GM10847 (cell line): Measurements from ENCODE around the gene DCST2.

Experiments used
- POLR2A ChIP-seq: IDR thresholded peaks from 2 replicates; pipeline ENCODE4 v1.6.1; 2011; ENCODE audit not compliant: insufficient read length; ENCODE audit errors: extremely low read depth

Gene DCST2

DNA sequence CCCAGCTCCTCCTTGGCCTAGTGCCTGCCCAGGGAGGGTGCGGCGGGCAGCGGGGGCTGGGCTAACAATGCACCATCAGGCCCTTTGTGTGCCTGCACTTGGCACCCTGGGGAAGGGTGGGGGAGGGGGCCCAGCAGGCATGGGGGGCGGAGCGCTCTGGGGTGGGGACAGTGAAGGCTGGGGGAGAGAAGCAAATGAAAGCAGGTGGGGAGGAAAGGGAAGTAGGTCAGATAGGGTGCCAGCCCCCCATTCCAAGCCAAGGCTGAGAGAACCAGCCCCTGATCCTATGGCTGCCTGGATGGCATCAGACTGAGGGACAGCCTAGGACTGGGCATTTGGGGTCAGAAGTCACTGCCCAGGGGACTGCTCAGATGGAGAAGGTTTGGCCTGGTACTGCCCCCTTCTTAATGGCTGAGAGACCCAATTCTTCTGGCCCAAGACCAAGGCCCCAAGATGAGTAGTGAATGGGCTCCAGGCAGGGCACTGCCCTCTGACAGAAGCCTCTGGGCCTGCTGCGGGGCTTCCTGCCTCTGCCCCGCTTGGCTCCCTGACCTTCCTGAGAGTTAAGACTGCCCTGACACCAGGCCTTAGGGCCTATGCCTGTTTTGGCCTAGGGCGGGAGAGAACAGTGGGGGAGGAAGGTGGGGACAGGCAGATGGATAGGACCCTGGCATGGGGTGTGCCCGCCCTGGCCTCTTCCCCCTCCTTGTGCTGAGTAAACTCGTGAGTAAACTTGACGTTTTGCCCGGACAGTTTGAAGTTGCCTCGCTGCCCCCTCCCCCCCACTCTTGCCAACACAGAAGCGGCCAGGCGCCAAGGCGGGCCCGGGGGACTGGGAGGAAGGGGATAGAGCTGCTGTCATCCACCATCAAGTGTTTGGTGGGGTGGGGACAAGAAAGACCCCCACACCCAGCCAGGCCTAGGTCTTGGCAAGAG lies 28.2 kb downstream of the DCST2 start:
- no peak for TF ChIP-seq POLR2A

GRCh38 chr1:155004352-155005075 lies 29.1 kb downstream of the DCST2 start:
- TF ChIP-seq POLR2A, result no peak

DNA sequence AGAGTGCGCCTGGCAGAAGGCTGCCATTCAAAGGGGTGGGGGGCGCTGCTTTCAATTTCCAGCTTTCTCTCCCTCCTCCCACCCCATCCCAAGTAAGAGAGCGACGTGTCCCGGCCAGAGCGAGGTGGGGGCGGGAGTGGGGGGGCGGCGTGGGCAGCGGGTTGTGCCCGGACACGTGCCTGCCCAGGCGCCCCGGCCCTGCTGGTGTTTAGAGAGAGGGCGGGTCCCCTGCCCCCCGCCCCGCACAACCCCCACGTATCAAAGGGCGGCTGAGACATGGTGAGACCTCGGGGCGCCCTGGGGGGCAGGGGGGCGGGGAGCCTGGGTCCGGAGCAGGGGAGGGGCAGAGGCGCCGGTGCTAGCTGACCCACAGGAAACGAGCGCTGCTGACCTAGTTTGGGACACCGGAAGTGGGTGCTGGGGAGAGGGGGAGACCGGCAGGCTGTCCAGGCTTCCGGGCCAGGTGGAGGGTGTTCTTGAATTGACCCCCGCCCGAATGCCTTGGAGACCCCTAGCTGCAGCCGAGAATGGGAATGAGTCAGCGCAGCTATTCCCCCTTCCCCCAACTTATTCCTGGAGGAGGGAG lies 29.7 kb downstream of the DCST2 start:
- TF ChIP-seq POLR2A, result no peak

DNA sequence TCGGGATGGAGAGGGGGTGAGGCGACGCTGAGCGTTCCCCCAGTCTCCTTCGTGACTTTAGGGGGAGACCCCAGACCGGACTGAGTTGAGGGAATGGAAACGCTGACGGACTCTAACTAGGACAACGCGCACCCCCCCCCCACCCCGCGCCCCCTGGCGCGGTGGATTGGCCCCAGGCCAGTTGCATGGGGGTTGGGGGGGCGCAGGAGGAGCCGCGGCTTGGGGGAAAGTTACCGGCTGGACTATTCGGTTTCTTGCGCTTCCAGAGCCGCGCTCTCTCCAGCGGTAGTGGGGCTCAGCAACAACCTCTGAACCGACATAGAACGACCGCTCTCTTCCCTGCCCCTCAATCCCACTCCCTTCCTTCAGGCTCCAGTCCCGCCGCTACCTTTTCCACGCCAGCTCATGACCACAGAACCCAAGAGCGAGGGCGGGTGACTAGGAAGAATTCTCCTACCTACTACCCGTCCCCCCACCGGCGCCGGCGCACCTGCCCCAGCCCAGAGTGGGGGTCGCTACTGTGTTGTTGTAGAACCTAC lies 30.3 kb downstream of the DCST2 start:
- no peak for TF ChIP-seq POLR2A

GRCh38 chr1:155002464-155003226 lies 30.9 kb downstream of the DCST2 start, which contains the start of gene ZBTB7B:
TSS of gene ZBTB7B (plus strand) at chr1:155002802. CDS start at chr1:155014661, 11,859 bp downstream.
- no peak for TF ChIP-seq POLR2A

- TF ChIP-seq POLR2A, result no peak
Observed at GRCh38 chr1:155001675-155002463, 31.7 kb downstream of the DCST2 start.

DNA sequence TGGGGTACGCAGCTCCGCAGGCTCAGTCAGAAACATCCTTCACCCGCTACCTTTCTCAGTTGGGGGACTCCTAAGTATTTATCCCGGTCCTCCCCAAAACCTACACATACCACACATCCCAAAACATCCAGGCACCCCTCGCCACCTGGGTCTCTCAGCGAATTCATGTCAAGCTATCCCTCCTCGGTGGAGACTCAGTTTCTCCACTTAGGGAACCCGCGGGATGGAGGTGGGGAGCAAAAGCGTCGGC lies 32.2 kb downstream of the DCST2 start:
- TF ChIP-seq POLR2A, result no peak

GRCh38 chr1:155000726-155001424 lies 32.7 kb downstream of the DCST2 start:
- no peak for TF ChIP-seq POLR2A

- no peak for TF ChIP-seq POLR2A
Observed at GRCh38 chr1:155000411-155000725, 33.2 kb downstream of the DCST2 start.

DNA sequence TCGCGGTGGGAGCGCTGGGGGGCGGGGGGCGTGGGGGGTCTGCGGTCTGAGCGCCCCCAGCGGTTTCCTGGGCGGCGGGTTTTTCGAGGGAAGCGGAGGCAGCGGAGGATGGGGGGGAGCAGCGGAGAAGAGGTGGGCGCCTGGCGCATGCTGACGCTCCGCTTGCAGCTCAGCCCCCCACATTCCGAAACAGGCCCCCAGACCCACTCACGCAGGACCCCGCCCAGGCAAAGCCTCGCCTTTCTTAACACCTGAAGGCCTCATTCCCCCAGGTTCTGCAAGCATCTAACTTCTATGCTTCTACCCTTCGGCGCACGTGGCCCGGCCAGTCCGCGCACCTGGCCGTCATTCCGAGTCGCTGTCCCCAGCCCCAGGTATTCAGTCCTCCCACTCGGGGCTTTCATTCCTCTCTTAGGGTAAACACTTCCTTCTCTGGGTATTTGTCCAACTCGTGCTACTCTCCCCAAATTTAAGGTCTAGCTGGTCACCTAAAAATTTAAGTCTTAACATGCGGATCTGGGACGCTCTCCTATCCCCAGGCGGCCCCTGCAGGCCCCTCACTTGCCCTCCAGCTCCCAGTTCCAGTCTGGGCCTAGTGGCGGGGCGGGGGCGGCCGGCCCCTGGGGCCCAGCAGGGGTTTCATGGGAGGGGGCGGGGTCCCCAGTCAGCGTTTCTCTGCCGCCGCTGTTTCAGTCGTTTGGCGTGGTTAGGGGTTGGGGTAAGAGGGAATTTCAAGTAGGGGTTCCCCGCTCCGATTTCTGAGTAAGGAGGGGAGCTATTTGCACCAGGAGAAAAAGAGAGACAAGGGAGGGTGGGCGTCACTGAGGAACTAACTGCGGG lies 33.8 kb downstream of the DCST2 start:
- TF ChIP-seq POLR2A, result no peak

GRCh38 chr1:154998818-154999570 lies 34.6 kb downstream of the DCST2 start:
- TF ChIP-seq POLR2A, result peak; percentile 27

DNA sequence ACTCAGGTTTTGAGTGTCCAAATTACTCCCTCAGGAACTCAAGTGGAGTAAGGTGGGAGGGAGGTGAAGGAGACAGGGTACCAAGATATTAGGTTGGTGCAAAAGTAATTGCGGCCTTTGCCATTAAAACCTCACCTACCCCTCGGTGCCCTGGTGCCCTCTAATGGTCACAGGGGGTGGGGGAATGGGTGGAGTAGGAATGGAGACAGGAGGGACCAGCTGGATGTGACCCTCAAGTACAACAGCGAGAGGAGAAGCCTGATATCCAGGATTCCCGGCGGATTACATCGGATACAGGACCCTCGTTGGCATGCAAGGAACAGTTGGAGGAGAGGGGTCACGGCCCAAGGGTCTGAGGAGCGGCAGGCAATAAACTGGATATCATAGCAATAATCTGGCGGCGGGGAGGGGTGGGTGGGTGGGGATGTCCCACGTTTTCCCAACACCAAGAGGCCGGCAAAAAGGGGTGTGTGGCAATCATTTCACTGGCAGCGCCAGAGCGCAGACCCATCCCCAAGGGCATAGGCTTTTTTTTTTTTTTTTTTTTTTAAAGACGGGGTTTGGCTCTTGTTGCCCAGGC lies 35.3 kb downstream of the DCST2 start:
- no peak for TF ChIP-seq POLR2A
